GM10847 (cell line): ENCODE data around the gene IL27RA.

Source experiments
- POLR2A ChIP-seq: IDR thresholded peaks from 2 replicates; pipeline ENCODE4 v1.6.1; 2011; ENCODE audit not compliant: insufficient read length; ENCODE audit errors: extremely low read depth

The IL27RA gene

GRCh38 chr19:14050512-14050911 is 18.9 kb downstream of the IL27RA start:
- TF ChIP-seq POLR2A, result no peak

- TF ChIP-seq POLR2A, result no peak
These were observed 20.4 kb downstream of the IL27RA start for GRCh38 chr19:14051980-14052379.

- no peak for TF ChIP-seq POLR2A
These were observed 20.9 kb downstream of the IL27RA start for GRCh38 chr19:14052470-14052869.

GRCh38 chr19:14053032-14053431 is 21.5 kb downstream of the IL27RA start:
- TF ChIP-seq POLR2A, result no peak

- no peak for TF ChIP-seq POLR2A
These were observed 21.9 kb downstream of the IL27RA start for GRCh38 chr19:14053500-14053899.

- no peak for TF ChIP-seq POLR2A
These were observed 22.5 kb downstream of the IL27RA start for GRCh38 chr19:14054099-14054498.

GRCh38 chr19:14054721-14055120 is 23.2 kb downstream of the IL27RA start:
- TF ChIP-seq POLR2A, result no peak

GRCh38 chr19:14055396-14055795 is 23.8 kb downstream of the IL27RA start:
- no peak for TF ChIP-seq POLR2A

GRCh38 chr19:14056069-14056666 is 24.6 kb downstream of the IL27RA start:
- TF ChIP-seq POLR2A, result no peak

- TF ChIP-seq POLR2A, result no peak
These were observed 25.3 kb downstream of the IL27RA start for GRCh38 chr19:14056741-14057356.

GRCh38 chr19:14058182-14059092 is 26.9 kb downstream of the IL27RA start:
- no peak for TF ChIP-seq POLR2A

GRCh38 chr19:14059093-14059480 is 27.5 kb downstream of the IL27RA start:
- TF ChIP-seq POLR2A, result no peak

GRCh38 chr19:14059652-14060155 is 28.1 kb downstream of the IL27RA start:
- TF ChIP-seq POLR2A, result no peak

- TF ChIP-seq POLR2A, result no peak
These were observed 29.7 kb downstream of the IL27RA start for GRCh38 chr19:14061081-14061749.
